GM19238 (cell line): ENCODE results near the gene FMNL2.

Experiments
- DNase-seq: peaks from one replicate; pipeline ENCODE4 v3.0.0; 2011; ENCODE audit warnings: low spot score; ENCODE audit not compliant: insufficient read length

FMNL2 gene

GRCh38 chr2:152492911-152493310 is 157.9 kb downstream of the FMNL2 start:
- DNase-seq, result no peak

- DNase-seq, result no peak
These were observed 158.4 kb downstream of the FMNL2 start for GRCh38 chr2:152493417-152493816.

GRCh38 chr2:152493945-152494528 is 159.1 kb downstream of the FMNL2 start:
- DNase-seq, result no peak

- no peak for DNase-seq
These were observed 161.4 kb downstream of the FMNL2 start for GRCh38 chr2:152496371-152496770.

- DNase-seq, result no peak
These were observed 162.6 kb downstream of the FMNL2 start for GRCh38 chr2:152497481-152498052.

GRCh38 chr2:152499331-152499816 is 164.4 kb downstream of the FMNL2 start:
- DNase-seq, result no peak

GRCh38 chr2:152499896-152500735 is 165.1 kb downstream of the FMNL2 start:
- no peak for DNase-seq

GRCh38 chr2:152500772-152501171 is 165.8 kb downstream of the FMNL2 start:
- no peak for DNase-seq

GRCh38 chr2:152501666-152502065 is 166.7 kb downstream of the FMNL2 start:
- no peak for DNase-seq

- no peak for DNase-seq
These were observed 169.6 kb downstream of the FMNL2 start for GRCh38 chr2:152504618-152505017.

GRCh38 chr2:152505495-152505906 is 170.5 kb downstream of the FMNL2 start:
- no peak for DNase-seq

- no peak for DNase-seq
These were observed 171.9 kb downstream of the FMNL2 start for GRCh38 chr2:152506843-152507242.

- no peak for DNase-seq
These were observed 172.9 kb downstream of the FMNL2 start for GRCh38 chr2:152507907-152508306.

GRCh38 chr2:152508446-152508845 is 173.5 kb downstream of the FMNL2 start:
- DNase-seq, result no peak

- DNase-seq, result no peak
These were observed 175.0 kb downstream of the FMNL2 start for GRCh38 chr2:152509772-152510491.

GRCh38 chr2:152510621-152511020 is 175.6 kb downstream of the FMNL2 start:
- DNase-seq, result no peak

- DNase-seq, result no peak
These were observed 177.0 kb downstream of the FMNL2 start for GRCh38 chr2:152511981-152512380.

GRCh38 chr2:152513029-152513428 is 178.1 kb downstream of the FMNL2 start:
- no peak for DNase-seq

- DNase-seq, result no peak
These were observed 178.7 kb downstream of the FMNL2 start for GRCh38 chr2:152513681-152514080.

- DNase-seq, result no peak
These were observed 183.1 kb downstream of the FMNL2 start for GRCh38 chr2:152518034-152518433.

- no peak for DNase-seq
These were observed 183.9 kb downstream of the FMNL2 start for GRCh38 chr2:152518641-152519580.
